Head of caudate nucleus (tissue), 42 donors: Measurements from ENCODE around the gene BCL2L1.

Experiments used
- DNase-seq, 42 donors: peaks; one replicate each; pipeline versions ENCODE4 v3.0.0 to v3.0.0-alpha.2; 2020 to 2021; ENCODE audit warnings: mixed read lengths in 7 of 42
- intact Hi-C: fragments of 100-400 bp; cut with DNase I; formaldehyde crosslinking; loops from one replicate; pipeline ENCODE4 v1.15.0; 2022

Gene BCL2L1

DNA sequence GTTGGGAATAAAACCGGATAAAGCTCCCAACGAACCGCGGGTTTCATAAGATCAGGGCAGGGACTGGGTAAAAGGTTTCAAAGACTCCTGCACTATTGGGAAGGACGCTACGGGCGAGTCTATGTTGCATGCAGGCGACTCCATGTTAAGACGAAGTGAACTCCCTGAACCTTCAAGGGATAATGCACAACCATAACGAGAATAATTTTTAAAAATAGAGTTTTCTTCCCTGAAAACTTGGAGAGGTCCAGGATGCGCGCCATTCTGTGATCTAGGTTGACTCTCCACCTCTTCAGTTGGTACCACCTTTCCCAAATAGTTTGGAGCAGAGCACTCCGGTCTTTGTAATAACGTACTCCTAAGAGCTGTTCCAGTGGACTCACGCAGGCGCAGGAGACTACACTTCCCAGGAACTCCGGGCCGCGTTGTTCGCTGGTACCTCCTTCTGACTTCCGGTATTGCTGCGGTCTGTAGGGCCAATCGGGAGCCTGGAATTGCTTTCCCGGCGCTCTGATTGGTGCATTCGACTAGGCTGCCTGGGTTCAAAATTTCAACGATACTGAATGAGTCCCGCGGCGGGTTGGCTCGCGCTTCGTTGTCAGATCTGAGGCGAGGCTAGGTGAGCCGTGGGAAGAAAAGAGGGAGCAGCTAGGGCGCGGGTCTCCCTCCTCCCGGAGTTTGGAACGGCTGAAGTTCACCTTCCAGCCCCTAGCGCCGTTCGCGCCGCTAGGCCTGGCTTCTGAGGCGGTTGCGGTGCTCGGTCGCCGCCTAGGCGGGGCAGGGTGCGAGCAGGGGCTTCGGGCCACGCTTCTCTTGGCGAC lies 16.3 kb upstream of the BCL2L1 start, which contains the start of gene TPX2:
Gene TPX2 (plus strand): TSS at position 562 of the 821 bp plus-strand sequence. CDS start 18,187 bp downstream, outside the sequence.
- intact Hi-C loops = no loop called here
- peak; percentile 93 to 99 (median 97) for DNase-seq

GRCh38 chr20:31731321-31731717 lies 8.7 kb upstream of the BCL2L1 start:
- no peak for DNase-seq
- intact Hi-C loops = no loop called here

GRCh38 chr20:31723319-31724078 lies 831 bp upstream of the BCL2L1 start:
- DNase-seq = peak; percentile 95 to 100 (median 99)
- intact Hi-C loops = loop anchor here (2.0 to 10.0 kb wide), 2 partner anchors 63 to 159 kb away; no protein-coding TSS in a partner anchor

DNA sequence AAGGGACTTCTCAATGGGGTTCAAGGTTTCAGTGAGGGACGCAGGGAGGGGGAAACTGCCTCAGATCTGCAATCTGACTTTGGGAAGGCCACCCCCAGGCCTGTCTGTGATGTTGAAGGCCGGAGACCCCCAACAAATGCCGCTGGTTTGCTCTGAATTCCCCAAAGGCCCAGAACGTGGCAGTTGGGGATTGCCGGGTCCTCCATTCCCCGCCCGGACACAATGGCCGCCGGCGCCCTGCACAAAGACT lies 326 bp upstream of the BCL2L1 start:
- intact Hi-C loops = loop anchor here (2.0 to 10.0 kb wide), 2 partner anchors 62 to 158 kb away; no protein-coding TSS in a partner anchor
- peak in 2 of 42 donors; percentile 27 to 30 for DNase-seq

- DNase-seq = peak in 33 of 42 donors; percentile 15 to 66 (median 47)
Observed at GRCh38 chr20:31721408-31722256, 1.0 kb downstream of the BCL2L1 start.

GRCh38 chr20:31720486-31721407 lies 1.9 kb downstream of the BCL2L1 start:
- DNase-seq = peak in 9 of 42 donors; percentile 16 to 69 (median 42)
- intact Hi-C loops = loop anchor here (10.0 kb wide), 1 partner anchor 156 kb away; no protein-coding TSS in a partner anchor

More at GRCh38 chr20:31721408-31722256, 1.0 kb downstream of the BCL2L1 start:
- intact Hi-C loops = loop anchor here (2.0 to 10.0 kb wide), 2 partner anchors 61 to 157 kb away; no protein-coding TSS in a partner anchor

DNA sequence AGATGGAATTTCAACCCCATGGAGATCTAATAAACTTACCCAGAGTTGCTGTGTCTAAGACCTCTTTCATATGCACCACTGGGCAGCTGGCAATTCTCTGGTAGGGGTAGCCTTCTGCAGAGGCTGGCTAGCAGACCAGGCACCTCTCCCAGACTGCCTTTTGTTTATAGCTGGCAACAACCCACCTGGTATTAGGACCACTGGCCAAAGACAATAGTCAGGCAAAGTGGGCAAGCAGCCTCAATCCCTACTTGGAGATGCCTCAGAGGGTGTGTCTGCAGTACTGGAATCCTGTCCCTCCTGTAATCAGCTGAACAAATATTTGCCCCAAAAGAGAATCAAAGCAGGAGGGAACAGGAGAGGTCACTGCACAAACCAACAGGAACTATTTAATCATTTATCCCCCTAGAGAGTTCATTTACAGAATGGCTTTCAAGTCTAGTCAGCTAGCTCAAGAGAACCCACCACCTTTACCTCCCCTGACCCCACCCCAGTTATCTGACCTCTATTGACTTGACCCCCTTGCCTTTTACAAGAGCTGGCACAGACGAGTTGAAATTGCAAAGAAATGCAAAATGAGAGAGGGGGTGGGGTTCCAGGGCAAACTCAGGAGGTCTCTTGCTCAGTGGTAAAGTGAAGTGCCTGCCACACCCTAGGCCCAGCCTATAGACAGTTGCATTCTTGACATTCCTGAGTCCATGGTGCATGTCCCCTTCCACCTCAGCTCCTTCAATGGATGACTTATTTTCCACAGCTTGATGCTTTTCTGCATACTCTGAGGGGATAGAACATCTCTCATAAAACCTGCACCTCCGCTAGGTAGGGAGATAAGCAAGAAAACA lies 2.8 kb downstream of the BCL2L1 start:
- DNase-seq = peak in 22 of 42 donors; percentile 22 to 69 (median 45)
- intact Hi-C loops = loop anchor here (10.0 kb wide), 1 partner anchor 155 kb away; no protein-coding TSS in a partner anchor

DNA sequence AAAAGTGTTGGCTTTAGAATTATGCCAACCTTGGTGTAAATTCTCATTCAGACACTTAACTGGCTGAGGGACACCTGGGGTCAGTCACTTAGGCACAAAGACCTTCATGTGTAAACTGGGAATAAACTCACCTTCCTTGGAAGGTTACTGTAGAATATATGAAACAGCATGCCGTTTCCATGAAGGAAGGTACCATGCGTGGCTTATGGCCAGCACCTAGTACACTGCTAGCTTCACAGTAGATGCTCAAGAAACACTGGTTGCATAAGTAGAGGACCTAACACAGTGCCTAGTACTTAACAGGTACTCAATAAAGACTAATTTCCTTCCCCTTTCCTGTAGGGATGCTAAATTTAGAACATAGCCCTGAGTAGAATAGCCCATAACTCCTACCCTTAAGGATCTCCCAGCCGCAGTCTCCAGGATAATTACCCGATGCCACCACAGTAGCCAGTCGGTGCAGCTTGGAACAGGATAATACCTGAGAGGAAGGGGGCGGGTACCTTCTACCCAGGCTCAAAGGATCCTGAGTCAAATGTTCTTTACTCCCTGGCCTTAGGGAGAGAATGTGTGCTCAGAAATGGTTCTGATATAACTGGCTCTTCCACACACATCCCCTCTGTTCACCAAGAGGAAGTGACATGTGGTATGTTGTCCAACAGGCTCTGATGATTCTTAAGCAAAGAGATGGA lies 3.6 kb downstream of the BCL2L1 start:
- no peak for DNase-seq
- intact Hi-C loops = no loop called here

DNA sequence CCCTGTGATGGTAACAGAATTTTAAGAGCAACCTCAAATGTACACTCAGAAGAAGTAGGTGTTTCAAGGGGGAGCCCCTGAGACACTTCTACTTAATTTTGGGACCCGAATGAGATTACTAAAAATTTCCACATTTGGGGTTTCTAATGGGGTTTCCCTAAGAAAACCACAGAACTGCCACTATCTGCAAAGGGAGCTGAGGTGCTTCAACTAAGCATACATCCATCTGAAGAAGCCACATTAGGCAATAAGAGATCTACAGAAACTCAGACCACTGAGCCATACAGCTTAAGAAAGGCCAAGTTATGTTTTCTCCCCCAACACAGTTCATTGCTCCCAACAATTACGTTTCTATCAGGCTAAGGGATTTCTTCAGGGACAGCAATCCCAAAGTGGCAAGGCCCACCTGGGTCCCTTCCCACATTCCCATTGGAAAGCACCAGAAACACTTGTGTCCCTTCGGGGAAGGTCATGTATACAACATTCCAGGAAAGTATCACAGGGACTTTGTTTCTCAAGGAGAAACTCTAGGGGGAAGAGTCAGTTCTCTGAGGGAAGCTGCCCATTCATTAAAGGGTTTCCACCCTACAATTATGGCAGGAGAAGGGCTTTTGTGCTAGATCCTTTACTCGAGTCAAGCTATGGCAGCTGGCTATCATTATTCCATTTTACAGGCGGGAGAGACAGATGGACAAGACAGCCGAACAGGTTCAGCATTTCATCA lies 5.0 kb downstream of the BCL2L1 start:
- DNase-seq = no peak
- intact Hi-C loops = no loop called here

DNA sequence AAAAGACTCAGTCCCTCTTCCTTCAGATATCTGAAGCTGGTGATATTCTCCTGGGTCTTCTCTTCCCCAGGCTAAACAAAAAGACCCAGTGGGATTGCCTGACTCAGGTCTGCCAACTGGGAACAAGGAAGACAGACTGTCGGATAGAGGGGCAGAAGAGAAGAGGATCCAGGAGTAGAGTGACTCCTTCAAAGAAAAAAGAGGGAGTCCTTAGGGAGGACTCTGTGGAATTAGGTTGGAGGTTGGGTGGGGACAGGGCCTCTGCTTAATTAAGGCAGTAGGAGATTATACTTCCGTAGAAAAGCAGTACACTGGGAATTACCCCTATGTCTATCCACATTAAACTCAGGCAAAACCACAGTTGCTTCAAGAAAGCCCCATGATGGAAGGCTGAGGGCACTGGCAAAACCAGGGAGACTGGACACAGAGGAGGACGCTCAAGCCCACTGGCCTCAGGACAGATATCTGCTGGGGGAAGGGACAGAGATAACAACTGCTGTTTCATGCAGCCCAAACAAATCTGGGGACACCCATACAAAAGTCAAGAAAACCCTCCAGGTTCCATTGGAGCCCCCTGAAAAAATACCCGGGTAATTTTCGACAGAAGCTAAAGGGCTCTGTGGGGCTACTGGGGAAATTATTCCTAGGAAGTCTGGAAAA lies 5.7 kb downstream of the BCL2L1 start:
- intact Hi-C loops = no loop called here

GRCh38 chr20:31716351-31716750 lies 6.3 kb downstream of the BCL2L1 start:
- no peak for DNase-seq
- intact Hi-C loops = no loop called here

More for the DNA sequence above, 5.7 kb downstream of the BCL2L1 start:
- no peak for DNase-seq

- intact Hi-C loops = no loop called here
- DNase-seq = no peak
Observed at GRCh38 chr20:31715766-31716165, 6.9 kb downstream of the BCL2L1 start.

DNA sequence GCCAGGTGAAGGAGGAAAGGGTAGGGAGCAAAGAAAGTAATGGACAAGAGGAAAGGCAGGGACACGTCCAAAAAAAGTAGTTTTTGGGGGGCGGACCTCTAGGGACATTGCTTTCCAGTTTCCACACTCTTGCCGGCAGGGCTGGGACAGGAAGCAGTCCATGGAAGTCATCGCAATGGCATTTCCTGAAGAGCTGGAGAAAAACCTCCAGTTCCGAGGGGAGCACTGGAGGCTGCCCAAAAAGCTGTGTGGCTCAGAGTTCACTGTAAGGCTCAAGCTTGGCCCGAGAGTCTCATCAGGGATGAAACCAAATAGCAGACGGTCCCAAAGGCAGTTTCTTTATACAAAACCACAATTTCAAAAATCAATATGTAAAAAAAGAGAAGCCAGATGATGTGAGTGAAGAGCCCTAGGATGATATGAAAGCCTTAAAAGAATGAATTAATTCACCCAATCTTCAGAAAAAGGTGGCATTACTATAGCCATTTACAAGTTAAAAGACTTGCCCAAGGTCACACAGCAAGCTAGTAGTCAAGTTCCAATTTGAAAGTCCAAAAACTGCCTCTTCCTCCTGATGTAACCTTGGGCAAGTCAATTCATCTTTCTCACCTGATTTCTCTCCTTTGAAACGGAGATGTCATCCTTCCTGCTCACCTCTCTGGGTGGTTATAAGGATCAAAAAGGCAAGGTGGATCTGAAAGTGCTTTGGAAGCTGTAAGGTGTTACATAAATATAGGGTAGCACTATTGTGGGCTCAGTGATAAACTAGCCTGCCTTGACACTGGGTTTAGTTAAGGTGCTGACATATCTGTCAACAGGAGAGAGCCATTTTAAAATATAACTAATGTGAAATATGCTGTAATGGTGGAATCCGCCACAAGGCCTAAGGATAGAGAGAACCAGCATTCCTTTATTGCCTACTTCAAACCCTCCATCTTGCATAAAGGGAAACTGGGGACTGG lies 9.1 kb downstream of the BCL2L1 start:
- intact Hi-C loops = no loop called here
- peak in 6 of 42 donors; percentile 23 to 70 (median 34) for DNase-seq
